Nephron progenitor cell (in vitro differentiated cells): ENCODE data around the gene AMIGO3.
A peak's percentile ranks its signal among the peaks of the same experiment; 100 is the strongest.

Source experiments
- DNase-seq: peaks from one replicate; pipeline ENCODE4 v3.0.0; 2021
- H3K27ac Mint-ChIP-seq: 2 replicates; pipeline ENCODE4 v1.8.0; 2021; ENCODE audit warnings: mild to moderate bottlenecking, moderate library complexity, mixed read lengths
- H3K27me3 Mint-ChIP-seq: 2 replicates; pipeline ENCODE4 v1.8.0; 2021; ENCODE audit warnings: mild to moderate bottlenecking, low read depth, mixed read lengths; ENCODE audit not compliant: poor library complexity
- H3K36me3 Mint-ChIP-seq: 2 replicates; pipeline ENCODE4 v1.8.0; 2021; ENCODE audit warnings: low read depth, mixed read lengths
- H3K4me1 Mint-ChIP-seq: 2 replicates; pipeline ENCODE4 v1.8.0; 2021; ENCODE audit warnings: mixed read lengths
- H3K4me3 Mint-ChIP-seq: 2 replicates; pipeline ENCODE4 v1.8.0; 2021; ENCODE audit warnings: mild to moderate bottlenecking, moderate library complexity, mixed read lengths
- H3K9me3 Mint-ChIP-seq: 2 replicates; pipeline ENCODE4 v1.8.0; 2021; ENCODE audit warnings: mild to moderate bottlenecking, moderate library complexity, mixed read lengths
- TF ChIP-seq, protein P1 (sequence below): fragments of 200-600 bp; sonication (generic); IDR thresholded peaks from 2 replicates; pipeline ENCODE4 v1.5.0; 2021; ENCODE audit warnings: antibody characterized with exemption

The AMIGO3 gene, protein sequence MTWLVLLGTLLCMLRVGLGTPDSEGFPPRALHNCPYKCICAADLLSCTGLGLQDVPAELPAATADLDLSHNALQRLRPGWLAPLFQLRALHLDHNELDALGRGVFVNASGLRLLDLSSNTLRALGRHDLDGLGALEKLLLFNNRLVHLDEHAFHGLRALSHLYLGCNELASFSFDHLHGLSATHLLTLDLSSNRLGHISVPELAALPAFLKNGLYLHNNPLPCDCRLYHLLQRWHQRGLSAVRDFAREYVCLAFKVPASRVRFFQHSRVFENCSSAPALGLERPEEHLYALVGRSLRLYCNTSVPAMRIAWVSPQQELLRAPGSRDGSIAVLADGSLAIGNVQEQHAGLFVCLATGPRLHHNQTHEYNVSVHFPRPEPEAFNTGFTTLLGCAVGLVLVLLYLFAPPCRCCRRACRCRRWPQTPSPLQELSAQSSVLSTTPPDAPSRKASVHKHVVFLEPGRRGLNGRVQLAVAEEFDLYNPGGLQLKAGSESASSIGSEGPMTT

DNA sequence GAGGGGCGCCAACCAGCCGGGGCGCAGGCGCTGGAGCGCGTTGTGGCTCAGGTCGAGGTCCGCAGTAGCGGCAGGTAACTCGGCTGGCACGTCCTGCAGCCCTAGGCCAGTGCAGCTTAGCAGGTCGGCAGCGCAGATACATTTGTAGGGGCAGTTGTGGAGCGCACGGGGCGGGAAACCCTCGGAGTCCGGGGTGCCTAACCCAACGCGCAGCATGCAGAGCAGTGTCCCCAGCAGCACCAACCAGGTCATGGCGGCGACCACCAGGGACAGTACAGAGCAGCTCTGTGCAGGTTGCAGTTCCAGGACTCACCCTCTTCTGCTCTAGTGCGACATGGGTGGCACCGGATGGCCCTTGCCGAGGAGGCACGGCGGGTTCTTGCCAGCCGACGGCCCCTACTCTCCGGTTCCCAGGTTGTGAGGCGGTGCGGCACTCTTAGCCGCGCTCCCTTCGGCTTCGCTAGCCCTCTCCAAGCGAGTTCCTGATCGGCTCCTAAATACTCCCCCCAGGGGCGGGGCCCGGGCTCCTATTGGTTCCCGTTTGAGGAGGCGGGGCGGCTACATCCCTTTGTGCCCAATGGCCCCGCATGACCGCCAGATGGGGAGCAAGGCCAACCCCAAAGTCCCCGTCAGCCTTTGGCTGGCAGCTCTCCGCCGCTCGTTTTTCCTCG lies at the start of gene AMIGO3:
TSS of gene AMIGO3 (minus strand) at position 471 of the 671 bp plus-strand sequence. CDS start at position 252, 219 bp downstream.
- no peaks in the 10 kb centered on the region for H3K27me3 Mint-ChIP-seq
- DNase-seq, result peak; percentile 94
- TF ChIP-seq, protein P1, sequence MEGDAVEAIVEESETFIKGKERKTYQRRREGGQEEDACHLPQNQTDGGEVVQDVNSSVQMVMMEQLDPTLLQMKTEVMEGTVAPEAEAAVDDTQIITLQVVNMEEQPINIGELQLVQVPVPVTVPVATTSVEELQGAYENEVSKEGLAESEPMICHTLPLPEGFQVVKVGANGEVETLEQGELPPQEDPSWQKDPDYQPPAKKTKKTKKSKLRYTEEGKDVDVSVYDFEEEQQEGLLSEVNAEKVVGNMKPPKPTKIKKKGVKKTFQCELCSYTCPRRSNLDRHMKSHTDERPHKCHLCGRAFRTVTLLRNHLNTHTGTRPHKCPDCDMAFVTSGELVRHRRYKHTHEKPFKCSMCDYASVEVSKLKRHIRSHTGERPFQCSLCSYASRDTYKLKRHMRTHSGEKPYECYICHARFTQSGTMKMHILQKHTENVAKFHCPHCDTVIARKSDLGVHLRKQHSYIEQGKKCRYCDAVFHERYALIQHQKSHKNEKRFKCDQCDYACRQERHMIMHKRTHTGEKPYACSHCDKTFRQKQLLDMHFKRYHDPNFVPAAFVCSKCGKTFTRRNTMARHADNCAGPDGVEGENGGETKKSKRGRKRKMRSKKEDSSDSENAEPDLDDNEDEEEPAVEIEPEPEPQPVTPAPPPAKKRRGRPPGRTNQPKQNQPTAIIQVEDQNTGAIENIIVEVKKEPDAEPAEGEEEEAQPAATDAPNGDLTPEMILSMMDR, result peak; percentile 71
- H3K27ac Mint-ChIP-seq, result peak within 1 kb of the TSS; percentile 91
- H3K4me3 Mint-ChIP-seq, result peak within 1 kb of the TSS; percentile 84
- H3K36me3 Mint-ChIP-seq, result peaks cover 7% of the 10 kb centered on the region
- no peaks in the 10 kb centered on the region for H3K9me3 Mint-ChIP-seq
- peaks cover 35% of the 10 kb centered on the region for H3K4me1 Mint-ChIP-seq

DNA sequence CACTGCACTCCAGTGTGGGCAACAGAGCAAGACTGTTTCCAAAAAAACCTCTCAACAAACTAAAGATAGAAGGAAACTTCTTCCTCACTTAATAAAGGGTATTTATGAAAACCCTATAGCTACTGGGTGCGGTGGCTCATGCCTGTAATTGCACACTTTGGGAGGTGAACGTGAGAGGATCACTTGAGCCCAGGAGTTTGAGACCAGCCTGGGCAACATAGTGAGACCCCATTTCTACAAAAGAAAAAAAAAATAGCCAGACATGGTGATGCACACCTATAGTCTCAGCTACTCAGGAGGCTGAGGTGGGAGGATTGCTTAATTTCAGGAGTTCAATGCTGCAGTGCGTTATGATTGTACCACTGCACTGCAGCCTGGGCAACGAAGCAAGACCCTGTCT lies 44.5 kb upstream of the AMIGO3 start:
- H3K36me3 Mint-ChIP-seq, result peaks cover 46% of the 10 kb centered on the region

DNA sequence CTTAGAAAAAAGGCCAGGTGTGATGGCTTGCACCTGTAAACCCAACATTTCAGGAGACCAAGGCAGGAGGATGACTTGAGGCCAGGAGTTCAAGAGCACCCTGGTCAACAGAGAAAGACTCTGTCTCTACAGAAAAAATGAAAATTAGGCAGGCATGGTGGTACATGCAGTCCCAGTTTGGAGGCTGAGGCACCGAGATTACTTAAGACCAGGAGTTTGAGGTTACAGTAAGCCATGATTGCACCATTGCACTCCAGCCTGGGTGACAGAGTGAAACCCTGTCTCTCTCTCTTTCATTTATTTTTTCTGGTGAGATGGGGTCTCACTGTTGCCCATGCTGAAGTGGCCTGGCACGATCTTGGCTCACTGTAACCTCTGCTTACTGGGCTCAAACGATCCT lies 42.2 kb upstream of the AMIGO3 start:
- DNase-seq, result no peak
- TF ChIP-seq, protein P1, result no peak
- no peak overlapping the region for H3K4me3 Mint-ChIP-seq
- H3K27me3 Mint-ChIP-seq, result no peaks in the 10 kb centered on the region
- H3K9me3 Mint-ChIP-seq, result peaks cover 9% of the 10 kb centered on the region
- H3K36me3 Mint-ChIP-seq, result peaks cover 34% of the 10 kb centered on the region
- H3K27ac Mint-ChIP-seq, result no peak overlapping the region
- H3K4me1 Mint-ChIP-seq, result peaks cover 8% of the 10 kb centered on the region

More for the DNA sequence above, 44.5 kb upstream of the AMIGO3 start:
- H3K27me3 Mint-ChIP-seq, result no peaks in the 10 kb centered on the region
- H3K4me3 Mint-ChIP-seq, result no peak overlapping the region
- H3K9me3 Mint-ChIP-seq, result peaks cover 9% of the 10 kb centered on the region
- H3K27ac Mint-ChIP-seq, result no peak overlapping the region
- peaks cover 4% of the 10 kb centered on the region for H3K4me1 Mint-ChIP-seq
- TF ChIP-seq, protein P1, result no peak
- DNase-seq, result no peak

DNA sequence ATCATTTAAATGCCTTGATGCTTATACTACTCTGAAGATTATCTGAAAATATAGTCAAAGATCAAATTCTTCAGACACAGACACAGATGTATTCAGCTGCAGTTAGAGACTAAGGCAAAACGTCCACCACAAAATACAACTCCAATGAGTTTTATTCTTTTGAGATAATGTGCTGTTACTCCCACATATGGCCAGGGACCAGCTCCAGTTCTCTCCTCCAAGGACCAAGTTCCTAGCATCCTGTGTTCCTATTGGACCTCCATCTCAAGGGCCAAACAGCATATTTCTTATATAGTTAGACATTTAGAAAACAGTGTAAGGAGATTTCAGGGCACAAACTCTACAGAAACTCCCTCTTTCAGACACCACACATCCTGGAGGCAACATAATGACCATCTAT lies 39.7 kb upstream of the AMIGO3 start:
- no peak overlapping the region for H3K4me3 Mint-ChIP-seq
- peaks cover 16% of the 10 kb centered on the region for H3K4me1 Mint-ChIP-seq
- no peaks in the 10 kb centered on the region for H3K27me3 Mint-ChIP-seq
- no peak for DNase-seq
- H3K9me3 Mint-ChIP-seq, result no peaks in the 10 kb centered on the region
- peaks cover 14% of the 10 kb centered on the region for H3K36me3 Mint-ChIP-seq
- H3K27ac Mint-ChIP-seq, result peak overlapping the region; percentile 59
- TF ChIP-seq, protein P1, result no peak

DNA sequence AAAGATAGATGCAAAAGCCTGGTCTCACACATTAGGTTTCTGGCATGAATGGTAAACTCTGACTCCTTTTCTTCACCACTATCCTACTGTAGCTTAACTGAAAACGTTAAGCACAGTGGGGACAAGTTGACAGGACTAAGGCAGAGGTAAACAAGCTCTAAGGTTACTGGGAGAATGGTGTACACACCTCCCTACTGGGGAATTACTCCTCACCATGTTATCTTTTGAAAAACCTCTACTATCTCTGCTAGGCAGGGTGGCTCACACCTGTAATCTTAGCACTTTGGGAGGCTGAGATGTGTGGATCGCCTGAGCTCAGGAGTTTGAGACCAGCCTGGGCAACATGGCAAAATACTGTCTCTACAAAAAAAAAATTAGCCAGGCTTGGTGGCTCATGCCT lies 37.7 kb upstream of the AMIGO3 start:
- Mint-ChIP-seq H3K4me1 (peaks cover 21% of the 10 kb centered on the region), H3K27ac (peak overlapping the region; percentile 90), H3K36me3 (peaks cover 15% of the 10 kb centered on the region), H3K27me3 (no peaks in the 10 kb centered on the region), H3K9me3 (no peaks in the 10 kb centered on the region), H3K4me3 (no peak overlapping the region)
- no peak for DNase-seq
- TF ChIP-seq, protein P1, result no peak
